Neutrophil (primary cell): ENCODE measurements around the gene GTF3A.

Experiments
- H3K27ac ChIP-seq: fragments of 200-600 bp; sonication (generic); 2 replicates; pipeline ENCODE4 v1.5.1; 2016; ENCODE audit warnings: mild to moderate bottlenecking, moderate library complexity
- H3K27me3 ChIP-seq: fragments of 200-600 bp; sonication (generic); 2 replicates; pipeline ENCODE4 v1.6.0; 2016; ENCODE audit warnings: mild to moderate bottlenecking
- H3K36me3 ChIP-seq: fragments of 200-600 bp; sonication (generic); 2 replicates; pipeline ENCODE4 v1.5.1; 2017
- H3K4me1 ChIP-seq, 2 experiments: fragments of 200-600 bp in 1 of 2; sonication (generic) in 1 of 2; 1 replicate in 1 of 2; 2 replicates in 1 of 2; pipeline versions ENCODE4 v1.5.1 to v1.6.1; 2013 to 2016; ENCODE audit warnings: low read depth in 1 of 2, low read length in 1 of 2, mild to moderate bottlenecking in 1 of 2, moderate library complexity in 1 of 2; ENCODE audit not compliant: control insufficient read depth in 1 of 2, insufficient read depth in 1 of 2
- H3K4me3 ChIP-seq, 2 experiments: fragments of 200-600 bp in 1 of 2; sonication (generic) in 1 of 2; 1 replicate in 1 of 2; 2 replicates in 1 of 2; pipeline ENCODE4 v1.5.1; 2013 to 2016; ENCODE audit warnings: low read depth in 1 of 2, low read length in 1 of 2, mild to moderate bottlenecking in 1 of 2, moderate library complexity in 1 of 2
- H3K9me3 ChIP-seq: fragments of 200-600 bp; sonication (generic); 2 replicates; pipeline ENCODE4 v1.5.1; 2016
- CTCF ChIP-seq: fragments of 200-600 bp; sonication (generic); IDR thresholded peaks from 2 replicates; pipeline ENCODE4 v1.5.1; 2016; ENCODE audit warnings: antibody characterized with exemption

Gene GTF3A

DNA sequence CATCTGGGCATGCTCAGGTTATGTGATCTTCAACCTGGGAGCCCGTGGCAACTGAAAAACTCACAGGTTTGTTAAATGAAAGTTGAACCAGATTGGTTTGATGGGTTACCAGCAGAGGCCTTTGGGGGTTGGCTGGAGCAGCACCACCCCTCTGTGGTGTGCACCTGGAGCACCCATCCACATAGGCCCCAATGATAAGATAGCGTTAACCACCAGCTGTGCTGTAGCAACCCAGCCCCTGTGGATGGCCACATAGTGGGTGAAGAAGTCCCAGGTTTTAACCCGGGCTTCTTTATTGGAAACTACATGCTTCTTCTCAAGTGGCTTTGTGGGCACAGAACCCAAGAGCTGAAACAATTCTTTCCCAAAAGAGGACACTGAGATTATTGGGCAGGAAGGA lies 48.5 kb downstream of the GTF3A start:
- Histone ChIP-seq H3K27ac (no peak overlapping the region), H3K4me3 (no peak overlapping the region), H3K27me3 (no peaks in the 10 kb centered on the region), H3K4me1 (no peaks in the 10 kb centered on the region), H3K36me3 (no peaks in the 10 kb centered on the region), H3K9me3 (no peaks in the 10 kb centered on the region)
- no peak for TF ChIP-seq CTCF

DNA sequence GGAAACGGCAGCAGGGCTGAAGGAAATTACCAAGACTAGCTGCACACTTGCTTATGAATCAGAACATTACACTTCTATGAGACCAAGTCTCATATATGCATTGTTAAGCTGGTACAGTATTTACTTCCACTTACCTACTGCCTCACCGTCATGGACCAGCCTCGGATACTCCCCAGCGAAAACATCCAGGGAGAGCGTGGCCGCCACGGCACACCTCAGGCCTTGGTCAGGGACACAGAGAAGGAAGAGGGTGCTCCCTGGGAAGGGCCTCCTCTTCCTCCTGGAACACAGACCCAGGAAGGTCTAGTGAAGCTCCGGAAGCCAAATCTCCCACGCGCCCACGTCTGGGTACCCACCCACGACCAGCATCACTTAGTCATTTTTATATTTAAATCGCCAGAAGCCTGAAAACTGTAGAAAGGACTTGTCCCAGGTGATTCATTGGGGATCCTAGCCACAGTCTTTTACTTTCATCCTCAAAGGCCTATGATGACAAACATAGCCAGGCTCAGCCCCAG lies 50.4 kb downstream of the GTF3A start:
- Histone ChIP-seq H3K36me3 (no peaks in the 10 kb centered on the region), H3K27ac (no peak overlapping the region), H3K4me1 (no peaks in the 10 kb centered on the region), H3K27me3 (no peaks in the 10 kb centered on the region), H3K4me3 (no peak overlapping the region), H3K9me3 (no peaks in the 10 kb centered on the region)
- TF ChIP-seq CTCF, result no peak

GRCh38 chr13:27476943-27477703 lies 52.7 kb downstream of the GTF3A start:
- Histone ChIP-seq H3K27me3 (no peaks in the 10 kb centered on the region), H3K4me3 (no peak overlapping the region), H3K27ac (no peak overlapping the region), H3K4me1 (no peaks in the 10 kb centered on the region), H3K36me3 (no peaks in the 10 kb centered on the region), H3K9me3 (no peaks in the 10 kb centered on the region)
- TF ChIP-seq CTCF, result no peak

DNA sequence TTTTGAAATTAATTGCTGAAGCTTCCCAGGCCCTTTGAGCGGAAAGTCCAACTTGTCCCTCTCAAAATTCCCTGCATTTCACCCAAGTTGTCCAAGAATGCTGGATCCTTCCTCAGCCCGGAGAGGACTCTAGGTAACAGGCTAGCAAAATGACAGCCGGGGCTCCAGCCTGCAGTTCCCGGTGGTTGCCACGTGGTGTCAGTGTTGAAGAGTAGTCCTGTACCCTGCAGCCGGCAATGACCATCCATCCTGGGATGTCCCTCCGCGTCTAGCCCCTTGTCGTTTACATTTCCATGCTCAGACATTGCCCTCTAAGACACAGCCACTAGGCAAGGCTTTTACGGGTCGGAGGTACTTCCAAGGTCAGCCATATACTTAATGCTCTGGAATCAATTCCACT lies 57.3 kb downstream of the GTF3A start:
- Histone ChIP-seq H3K36me3 (no peaks in the 10 kb centered on the region), H3K27me3 (no peaks in the 10 kb centered on the region)

DNA sequence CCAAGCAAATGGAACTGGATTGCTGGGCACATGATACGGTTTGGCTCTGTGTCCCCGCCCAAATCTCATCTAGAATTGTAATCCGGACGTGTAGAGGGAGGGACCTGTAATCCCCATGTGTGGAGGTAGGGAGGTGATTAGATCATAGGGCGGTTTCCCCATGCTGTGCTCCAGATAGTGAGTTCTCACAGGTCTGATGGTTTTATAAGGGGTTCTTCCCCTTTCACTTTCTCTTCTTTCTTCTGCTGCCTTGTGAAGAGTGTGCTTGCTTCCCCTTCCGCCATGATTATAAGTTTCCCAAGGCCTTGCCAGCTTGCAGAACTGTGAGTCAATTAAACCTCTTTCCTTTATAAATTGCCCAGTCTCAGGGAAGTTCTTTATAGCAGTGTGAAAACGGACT lies 58.6 kb downstream of the GTF3A start:
- H3K27me3 ChIP-seq, result no peaks in the 10 kb centered on the region
- H3K9me3 ChIP-seq, result no peaks in the 10 kb centered on the region
- H3K4me3 ChIP-seq, result peak overlapping the region; percentile 34 to 44
- H3K27ac ChIP-seq, result peak overlapping the region; percentile 80
- H3K4me1 ChIP-seq, result peaks cover 8 to 10% of the 10 kb centered on the region in 2 experiments
- peak; percentile 13 for TF ChIP-seq CTCF
- no peaks in the 10 kb centered on the region for H3K36me3 ChIP-seq

More for the DNA sequence above, 57.3 kb downstream of the GTF3A start:
- Histone ChIP-seq H3K4me3 (no peak overlapping the region), H3K27ac (no peak overlapping the region), H3K4me1 (peaks cover 8 to 10% of the 10 kb centered on the region in 2 experiments), H3K9me3 (no peaks in the 10 kb centered on the region)
- TF ChIP-seq CTCF, result peak; percentile 79
